A549 (cell line): ENCODE results near the gene GPR150. TPM values are rescaled to one million over a fixed set of nuclear protein-coding genes. Genes with fewer than 3 reads are reported as not detected.

Experiments used
- ATAC-seq, 2 experiments: fragments of 200-7000 bp in 1 of 2; fragments of >200 bp in 1 of 2; cut with Nextera tagmentation in 1 of 2; cut with Tn5 transposase in 1 of 2; 3 replicates each; pipeline versions ENCODE4 v1.8.0 to v1.9.1; 2018 to 2020; ENCODE audit warnings: mild to moderate bottlenecking in 1 of 2, moderate library complexity in 1 of 2
- CTCF ChIA-PET: fragments of 300-600 bp; sonication (Branson Sonifier 250); formaldehyde crosslinking; extraction: SDS; loops from one replicate; lab custom pipeline; 2021; ENCODE audit warnings: antibody characterized with exemption, inconsistent platforms; lab: Yijun Ruan, JAX
- POLR2A ChIA-PET: fragments of 350-600 bp; formaldehyde crosslinking; extraction: SDS; loops from one replicate; lab custom pipeline; 2021; ENCODE audit warnings: antibody characterized with exemption, inconsistent platforms; lab: Yijun Ruan, JAX
- DNase-seq, 2 experiments: peaks; one replicate each; pipeline versions ENCODE4 v3.0.0 to v3.0.0-alpha.2; 2011 to 2016; ENCODE audit warnings: low read depth in 1 of 2, low spot score in 1 of 2
- FAIRE-seq: peaks from 2 replicates; lab custom pipeline; 2011; peaks lifted over from hg19 to GRCh38; lab: Jason Lieb, UNC
- H3K27ac ChIP-seq, 2 experiments: fragments of >200 bp; sonication (Bioruptor Twin); formaldehyde crosslinking; 3 replicates each; pipeline ENCODE4 v1.5.1; 2016 to 2017
- H3K4me1 ChIP-seq: fragments of >200 bp; sonication (Bioruptor Twin); formaldehyde crosslinking; 3 replicates; pipeline ENCODE4 v1.6.1; 2016
- H3K4me2 ChIP-seq: fragments of >200 bp; sonication (Bioruptor Twin); formaldehyde crosslinking; 3 replicates; pipeline ENCODE4 v1.6.1; 2016
- H3K4me3 ChIP-seq: fragments of >200 bp; sonication (Bioruptor Twin); formaldehyde crosslinking; 3 replicates; pipeline ENCODE4 v1.5.1; 2016
- H3K9me3 ChIP-seq: fragments of >200 bp; sonication (Bioruptor Twin); formaldehyde crosslinking; 3 replicates; pipeline ENCODE4 v1.6.1; 2016
- BHLHE40 ChIP-seq: IDR thresholded peaks from 2 replicates; pipeline ENCODE4 v1.6.1; 2012; ENCODE audit warnings: low read depth, low read length, inconsistent platforms
- CBX2 ChIP-seq: fragments of 200-600 bp; sonication (generic); IDR thresholded peaks from 2 replicates; pipeline ENCODE4 v1.6.1; 2016; ENCODE audit warnings: low read depth, mild to moderate bottlenecking, borderline replicate concordance
- CBX8 ChIP-seq: fragments of 200-600 bp; sonication (generic); IDR thresholded peaks from 2 replicates; pipeline ENCODE4 v1.6.1; 2016
- CHD2 ChIP-seq: fragments of 150-350 bp; IDR thresholded peaks from 2 replicates; pipeline ENCODE4 v1.6.1; 2014; ENCODE audit warnings: low read length; ENCODE audit not compliant: partially characterized antibody
- CHD4 ChIP-seq: fragments of 200-600 bp; sonication (generic); IDR thresholded peaks from 2 replicates; pipeline ENCODE4 v1.6.1; 2016; ENCODE audit warnings: antibody characterized with exemption, mild to moderate bottlenecking, borderline replicate concordance
- E2F6 ChIP-seq: IDR thresholded peaks from 2 replicates; pipeline ENCODE4 v1.6.1; 2012; ENCODE audit warnings: low read depth, borderline replicate concordance
- EHF ChIP-seq: fragments of 250-450 bp; sonication (Bioruptor Pico); IDR thresholded peaks from 2 replicates; pipeline ENCODE4 v1.5.0; 2020; ENCODE audit warnings: mild to moderate bottlenecking
- ESRRA ChIP-seq: fragments of 150-350 bp; IDR thresholded peaks from 2 replicates; pipeline ENCODE4 v1.6.1; 2014; ENCODE audit warnings: mild to moderate bottlenecking, low read length, borderline replicate concordance
- FOXS1 ChIP-seq: fragments of 250-450 bp; sonication (Bioruptor Pico); IDR thresholded peaks from 2 replicates; pipeline ENCODE4 v1.5.0; 2020; ENCODE audit warnings: mild to moderate bottlenecking, moderate library complexity
- GATA3 ChIP-seq: IDR thresholded peaks from 2 replicates; pipeline ENCODE4 v1.6.1; 2012; ENCODE audit warnings: borderline replicate concordance
- HEYL ChIP-seq: fragments of 250-450 bp; sonication (Bioruptor Pico); IDR thresholded peaks from 2 replicates; pipeline ENCODE4 v1.8.0; 2021; ENCODE audit warnings: mild to moderate bottlenecking, moderate library complexity
- HOXB5 ChIP-seq: fragments of 250-450 bp; sonication (Bioruptor Pico); IDR thresholded peaks from 2 replicates; pipeline ENCODE4 v1.5.0; 2020; ENCODE audit warnings: mild to moderate bottlenecking, moderate library complexity
- MAFK ChIP-seq: fragments of 450-650 bp; IDR thresholded peaks from 2 replicates; pipeline ENCODE4 v1.6.1; 2014; ENCODE audit not compliant: partially characterized antibody
- MAZ ChIP-seq: fragments of 150-350 bp; IDR thresholded peaks from 2 replicates; pipeline ENCODE4 v1.6.1; 2014; ENCODE audit warnings: antibody characterized with exemption, low read depth, low read length, borderline replicate concordance
- NPAS2 ChIP-seq: fragments of 250-450 bp; sonication (Bioruptor Pico); IDR thresholded peaks from 2 replicates; pipeline ENCODE4 v1.8.0; 2022; ENCODE audit warnings: mild to moderate bottlenecking, moderate library complexity, borderline replicate concordance
- POLR2AphosphoS2 ChIP-seq: conservative IDR thresholded peaks from 2 replicates; pipeline ENCODE4 v1.6.1; 2012; ENCODE audit warnings: low read length, improper control_type of control experiment, inconsistent platforms
- RAD21 ChIP-seq, 2 experiments: fragments of >200 bp in 1 of 2; sonication (Bioruptor Twin) in 1 of 2; formaldehyde crosslinking in 1 of 2; IDR thresholded peaks in 1 of 2; conservative IDR thresholded peaks in 1 of 2; 2 replicates in 1 of 2; 3 replicates in 1 of 2; pipeline ENCODE4 v1.6.1; 2012 to 2018; ENCODE audit warnings: inconsistent platforms in 1 of 2
- TFCP2L1 ChIP-seq: fragments of 250-450 bp; sonication (Bioruptor Pico); IDR thresholded peaks from 2 replicates; pipeline ENCODE4 v1.5.0; 2021; ENCODE audit warnings: mild to moderate bottlenecking
- ZSCAN20 ChIP-seq: fragments of 250-450 bp; sonication (Bioruptor Pico); IDR thresholded peaks from 2 replicates; pipeline ENCODE4 v1.8.0; 2022; ENCODE audit warnings: mild to moderate bottlenecking, moderate library complexity
- WGBS: methylation state at CpG from one replicate; pipeline ENCODE4 v1.1.6; 2017; ENCODE audit errors: missing lambda C conversion rate; 5-methylcytosine and 5-hydroxymethylcytosine counted together
- polyA plus RNA-seq, 4 experiments: library from polyadenylated mRNA; depleted of rRNA in 3 of 4; stranded (reverse); fragments of >200 nt; fragmentation: RNase III in 1 of 4; extraction: RNeasy Plus Mini Kit Qiagen cat#74134 plus additional on column Dnase treatment in 1 of 4; gene quantifications; 2 replicates in 3 of 4; 3 replicates in 1 of 4; pipeline ENCODE4 v1.2.3, GENCODE V29; 2011 to 2017
- TF ChIP-seq, protein P1 (sequence below): fragments of 250-450 bp; sonication (Bioruptor Pico); IDR thresholded peaks from 2 replicates; pipeline ENCODE4 v1.5.0; 2021; ENCODE audit warnings: mild to moderate bottlenecking, moderate library complexity, borderline replicate concordance
- TF ChIP-seq, protein P2 (sequence below): fragments of 200-600 bp; sonication (generic); IDR thresholded peaks from 2 replicates; pipeline ENCODE4 v1.6.1; 2016; ENCODE audit warnings: antibody characterized with exemption, mild to moderate bottlenecking, moderate library complexity
- TF ChIP-seq, protein P3 (sequence below): IDR thresholded peaks from 2 replicates; pipeline ENCODE4 v1.6.1; 2012
- TF ChIP-seq, protein P4 (sequence below): fragments of >200 bp; sonication (Bioruptor Twin); formaldehyde crosslinking; IDR thresholded peaks from 2 replicates; pipeline ENCODE4 v1.6.1; 2016
- TF ChIP-seq, protein P5 (sequence below): fragments of >200 bp; sonication (Bioruptor Twin); formaldehyde crosslinking; IDR thresholded peaks from 3 replicates; pipeline ENCODE4 v1.5.1; 2016

The GPR150 gene
- polyA plus RNA-seq, 2 of the 4 experiments (the other 2 are of a cell fraction), result 0.13 TPM; not detected in 1

DNA sequence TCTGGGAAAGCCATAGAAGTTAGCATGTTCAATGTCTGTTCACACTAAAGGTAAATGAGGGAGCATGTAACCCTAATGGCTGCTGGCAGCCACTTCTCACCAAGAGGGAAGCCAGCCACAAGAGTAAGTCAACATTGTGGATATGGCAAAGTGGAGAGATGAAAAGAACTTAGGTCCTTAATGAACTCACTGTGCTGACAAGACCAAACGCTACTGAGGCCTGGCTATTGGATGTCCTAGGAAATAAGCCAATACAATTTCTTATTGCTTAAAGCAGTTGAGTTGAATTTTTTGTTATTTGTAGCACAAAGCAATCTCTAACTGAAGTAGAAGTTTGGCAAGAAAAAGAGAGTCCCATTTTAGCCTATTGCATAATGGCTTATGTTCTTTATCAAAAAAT, 6.8 kb downstream of the GPR150 start:
- no peak for ATAC-seq
- CTCF ChIA-PET, result no interaction called here
- 85% methylated on average over 1 of the region's 1 CpG for WGBS

DNA sequence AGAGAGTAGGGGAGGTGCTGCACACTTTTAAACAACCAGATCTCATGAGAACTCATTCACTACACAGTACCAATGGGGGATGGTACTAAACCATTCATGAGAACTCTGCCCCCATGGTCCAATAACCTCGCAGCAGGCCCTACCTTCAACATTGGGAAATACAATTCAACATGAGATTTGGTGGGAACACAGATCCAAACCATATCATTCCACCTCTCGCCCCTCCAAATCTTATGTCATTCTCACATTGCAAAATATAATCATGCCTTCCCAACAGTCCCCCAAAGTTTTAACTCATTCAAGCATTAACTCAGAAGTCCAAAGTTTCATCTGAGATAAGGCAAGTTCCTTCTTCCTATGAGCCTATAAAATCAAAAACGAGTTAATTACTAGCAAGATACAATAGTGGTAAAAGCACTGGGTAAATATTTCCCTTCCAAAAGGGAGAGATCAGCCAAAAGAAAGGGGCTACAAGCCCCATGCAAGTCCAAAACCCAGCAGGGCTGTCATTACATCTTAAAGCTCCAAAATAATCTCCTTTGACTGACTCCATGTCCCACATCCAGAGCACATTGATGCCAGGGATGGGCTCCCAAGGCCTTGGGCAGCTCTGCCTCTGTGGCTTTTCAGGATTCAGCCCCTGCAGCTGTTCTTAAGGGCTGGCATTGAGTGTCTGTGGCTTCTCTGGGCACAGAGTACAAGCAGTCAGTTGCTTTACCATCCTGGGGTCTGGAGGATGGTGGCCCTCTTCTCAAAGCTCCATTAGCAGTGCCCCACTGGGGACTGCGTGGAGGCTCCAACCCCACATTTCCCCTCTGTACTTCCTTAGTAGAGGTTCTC, 8.3 kb downstream of the GPR150 start:
- CTCF ChIA-PET, result no interaction called here
- POLR2A ChIA-PET, result no interaction called here
- Histone ChIP-seq H3K4me2 (no peak overlapping the region), H3K27ac (no peak overlapping the region), H3K4me3 (no peak overlapping the region), H3K4me1 (peaks cover 14% of the 10 kb centered on the region; the same call in 2 of the 3 replicates), H3K9me3 (no peaks in the 10 kb centered on the region)
- ATAC-seq (no peak), FAIRE-seq (no peak), DNase-seq (no peak)
- WGBS, result 48% methylated on average over 4 of the region's 4 CpGs
- no peak for TF ChIP-seq ZSCAN20
- TF ChIP-seq TFCP2L1 (CRISPR knock-in tag), result no peak
- TF ChIP-seq CHD2, result no peak
- TF ChIP-seq POLR2AphosphoS2, result no peak
- no peak for TF ChIP-seq CBX2
- no peak for TF ChIP-seq NPAS2 (CRISPR knock-in tag)
- TF ChIP-seq, protein P1, sequence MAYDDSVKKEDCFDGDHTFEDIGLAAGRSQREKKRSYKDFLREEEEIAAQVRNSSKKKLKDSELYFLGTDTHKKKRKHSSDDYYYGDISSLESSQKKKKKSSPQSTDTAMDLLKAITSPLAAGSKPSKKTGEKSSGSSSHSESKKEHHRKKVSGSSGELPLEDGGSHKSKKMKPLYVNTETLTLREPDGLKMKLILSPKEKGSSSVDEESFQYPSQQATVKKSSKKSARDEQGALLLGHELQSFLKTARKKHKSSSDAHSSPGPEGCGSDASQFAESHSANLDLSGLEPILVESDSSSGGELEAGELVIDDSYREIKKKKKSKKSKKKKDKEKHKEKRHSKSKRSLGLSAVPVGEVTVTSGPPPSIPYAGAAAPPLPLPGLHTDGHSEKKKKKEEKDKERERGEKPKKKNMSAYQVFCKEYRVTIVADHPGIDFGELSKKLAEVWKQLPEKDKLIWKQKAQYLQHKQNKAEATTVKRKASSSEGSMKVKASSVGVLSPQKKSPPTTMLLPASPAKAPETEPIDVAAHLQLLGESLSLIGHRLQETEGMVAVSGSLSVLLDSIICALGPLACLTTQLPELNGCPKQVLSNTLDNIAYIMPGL (CRISPR knock-in tag), result no peak
- TF ChIP-seq, protein P2, sequence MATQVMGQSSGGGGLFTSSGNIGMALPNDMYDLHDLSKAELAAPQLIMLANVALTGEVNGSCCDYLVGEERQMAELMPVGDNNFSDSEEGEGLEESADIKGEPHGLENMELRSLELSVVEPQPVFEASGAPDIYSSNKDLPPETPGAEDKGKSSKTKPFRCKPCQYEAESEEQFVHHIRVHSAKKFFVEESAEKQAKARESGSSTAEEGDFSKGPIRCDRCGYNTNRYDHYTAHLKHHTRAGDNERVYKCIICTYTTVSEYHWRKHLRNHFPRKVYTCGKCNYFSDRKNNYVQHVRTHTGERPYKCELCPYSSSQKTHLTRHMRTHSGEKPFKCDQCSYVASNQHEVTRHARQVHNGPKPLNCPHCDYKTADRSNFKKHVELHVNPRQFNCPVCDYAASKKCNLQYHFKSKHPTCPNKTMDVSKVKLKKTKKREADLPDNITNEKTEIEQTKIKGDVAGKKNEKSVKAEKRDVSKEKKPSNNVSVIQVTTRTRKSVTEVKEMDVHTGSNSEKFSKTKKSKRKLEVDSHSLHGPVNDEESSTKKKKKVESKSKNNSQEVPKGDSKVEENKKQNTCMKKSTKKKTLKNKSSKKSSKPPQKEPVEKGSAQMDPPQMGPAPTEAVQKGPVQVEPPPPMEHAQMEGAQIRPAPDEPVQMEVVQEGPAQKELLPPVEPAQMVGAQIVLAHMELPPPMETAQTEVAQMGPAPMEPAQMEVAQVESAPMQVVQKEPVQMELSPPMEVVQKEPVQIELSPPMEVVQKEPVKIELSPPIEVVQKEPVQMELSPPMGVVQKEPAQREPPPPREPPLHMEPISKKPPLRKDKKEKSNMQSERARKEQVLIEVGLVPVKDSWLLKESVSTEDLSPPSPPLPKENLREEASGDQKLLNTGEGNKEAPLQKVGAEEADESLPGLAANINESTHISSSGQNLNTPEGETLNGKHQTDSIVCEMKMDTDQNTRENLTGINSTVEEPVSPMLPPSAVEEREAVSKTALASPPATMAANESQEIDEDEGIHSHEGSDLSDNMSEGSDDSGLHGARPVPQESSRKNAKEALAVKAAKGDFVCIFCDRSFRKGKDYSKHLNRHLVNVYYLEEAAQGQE, result no peak
- TF ChIP-seq GATA3, result no peak
- no peak for TF ChIP-seq CBX8
- TF ChIP-seq FOXS1 (CRISPR knock-in tag), result no peak

More for the DNA sequence above, 6.8 kb downstream of the GPR150 start:
- DNase-seq, result no peak
- Histone ChIP-seq H3K9me3 (no peaks in the 10 kb centered on the region), H3K4me1 (peaks cover 9% of the 10 kb centered on the region; the same call in 2 of the 3 replicates), H3K4me3 (no peak overlapping the region), H3K4me2 (no peak overlapping the region), H3K27ac (no peak overlapping the region)
- TF ChIP-seq MAFK, result no peak
- TF ChIP-seq, protein P3, sequence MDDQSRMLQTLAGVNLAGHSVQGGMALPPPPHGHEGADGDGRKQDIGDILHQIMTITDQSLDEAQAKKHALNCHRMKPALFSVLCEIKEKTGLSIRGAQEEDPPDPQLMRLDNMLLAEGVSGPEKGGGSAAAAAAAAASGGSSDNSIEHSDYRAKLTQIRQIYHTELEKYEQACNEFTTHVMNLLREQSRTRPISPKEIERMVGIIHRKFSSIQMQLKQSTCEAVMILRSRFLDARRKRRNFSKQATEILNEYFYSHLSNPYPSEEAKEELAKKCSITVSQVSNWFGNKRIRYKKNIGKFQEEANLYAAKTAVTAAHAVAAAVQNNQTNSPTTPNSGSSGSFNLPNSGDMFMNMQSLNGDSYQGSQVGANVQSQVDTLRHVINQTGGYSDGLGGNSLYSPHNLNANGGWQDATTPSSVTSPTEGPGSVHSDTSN, result no peak
- no peak for TF ChIP-seq MAZ
- no peak for TF ChIP-seq HOXB5 (CRISPR knock-in tag)
- TF ChIP-seq EHF (CRISPR knock-in tag), result no peak
- no peak for TF ChIP-seq BHLHE40
- TF ChIP-seq ESRRA, result no peak
- TF ChIP-seq RAD21 (conservative IDR thresholded peaks at IDR 0.05 in 1 of 2, IDR thresholded peaks at IDR 0.05 in 1 of 2), result no peak
- no peak for TF ChIP-seq CHD4
- TF ChIP-seq, protein P4, sequence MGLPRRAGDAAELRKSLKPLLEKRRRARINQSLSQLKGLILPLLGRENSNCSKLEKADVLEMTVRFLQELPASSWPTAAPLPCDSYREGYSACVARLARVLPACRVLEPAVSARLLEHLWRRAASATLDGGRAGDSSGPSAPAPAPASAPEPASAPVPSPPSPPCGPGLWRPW, result no peak
- TF ChIP-seq GATA3, result no peak
- TF ChIP-seq, protein P5, sequence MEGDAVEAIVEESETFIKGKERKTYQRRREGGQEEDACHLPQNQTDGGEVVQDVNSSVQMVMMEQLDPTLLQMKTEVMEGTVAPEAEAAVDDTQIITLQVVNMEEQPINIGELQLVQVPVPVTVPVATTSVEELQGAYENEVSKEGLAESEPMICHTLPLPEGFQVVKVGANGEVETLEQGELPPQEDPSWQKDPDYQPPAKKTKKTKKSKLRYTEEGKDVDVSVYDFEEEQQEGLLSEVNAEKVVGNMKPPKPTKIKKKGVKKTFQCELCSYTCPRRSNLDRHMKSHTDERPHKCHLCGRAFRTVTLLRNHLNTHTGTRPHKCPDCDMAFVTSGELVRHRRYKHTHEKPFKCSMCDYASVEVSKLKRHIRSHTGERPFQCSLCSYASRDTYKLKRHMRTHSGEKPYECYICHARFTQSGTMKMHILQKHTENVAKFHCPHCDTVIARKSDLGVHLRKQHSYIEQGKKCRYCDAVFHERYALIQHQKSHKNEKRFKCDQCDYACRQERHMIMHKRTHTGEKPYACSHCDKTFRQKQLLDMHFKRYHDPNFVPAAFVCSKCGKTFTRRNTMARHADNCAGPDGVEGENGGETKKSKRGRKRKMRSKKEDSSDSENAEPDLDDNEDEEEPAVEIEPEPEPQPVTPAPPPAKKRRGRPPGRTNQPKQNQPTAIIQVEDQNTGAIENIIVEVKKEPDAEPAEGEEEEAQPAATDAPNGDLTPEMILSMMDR, result no peak
- TF ChIP-seq, protein P1 (CRISPR knock-in tag), result no peak
- no peak for TF ChIP-seq HEYL (CRISPR knock-in tag)
- no peak for TF ChIP-seq E2F6
- FAIRE-seq, result no peak
- POLR2A ChIA-PET, result no interaction called here
